Esophagus mucosa (tissue), 1 donor: ENCODE data around the gene RPL28. TPM values are rescaled to one million over a fixed set of nuclear protein-coding genes. Genes with fewer than 3 reads are reported as not detected.

Source experiments
- ATAC-seq: fragments of 200-7000 bp; cut with Tn5 transposase; one replicate; pipeline ENCODE4 v1.9.1; 2020
- total RNA-seq: library from RNA; stranded (reverse); gene quantifications from one replicate; pipeline ENCODE4 v1.2.4, GENCODE V29; 2023
- donor health status: DM: yes; HTN: yes; CAD: no.

The RPL28 gene
- 1,895 TPM for total RNA-seq

DNA sequence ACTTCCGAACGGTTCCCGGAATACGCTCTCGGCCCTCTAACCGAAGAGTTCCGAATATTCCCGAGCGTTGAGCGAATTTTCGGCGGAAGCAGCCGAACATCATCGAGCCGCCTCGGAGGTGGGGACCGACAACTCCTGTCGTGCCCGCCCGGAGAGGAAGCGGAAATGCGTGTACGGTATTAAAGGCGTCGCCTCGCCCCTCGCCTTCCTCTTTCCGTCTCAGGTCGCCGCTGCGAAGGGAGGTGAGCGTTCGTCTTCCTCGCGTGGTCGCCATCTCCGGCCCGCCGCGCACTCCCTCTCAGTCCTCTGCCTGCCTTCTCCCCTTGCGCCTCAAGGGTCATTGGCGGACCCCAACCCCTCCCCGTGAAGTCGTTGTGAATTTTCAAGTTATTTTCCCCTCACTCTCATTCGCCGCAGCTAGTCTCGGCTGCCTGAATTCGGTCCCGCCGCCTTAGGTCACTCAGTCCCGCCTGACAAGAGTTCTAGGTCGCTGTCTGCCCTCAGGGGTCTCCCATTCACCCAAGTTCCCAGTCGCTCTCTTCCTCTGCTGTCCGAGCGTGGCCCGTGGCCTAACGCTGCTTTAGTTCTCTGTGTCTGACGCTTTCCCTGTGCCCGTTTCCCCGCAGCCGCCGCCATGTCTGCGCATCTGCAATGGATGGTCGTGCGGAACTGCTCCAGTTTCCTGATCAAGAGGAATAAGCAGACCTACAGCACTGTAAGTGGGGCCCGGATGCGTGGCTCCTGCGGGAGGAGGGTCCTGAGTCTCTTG, at the start of gene RPL28:
Gene RPL28, plus strand, starts transcription at position 209 of the 769 bp plus-strand sequence. Its CDS starts 426 bp downstream, at position 635.
- ATAC-seq = peak; percentile 81

- no peak for ATAC-seq
These were observed 49.6 kb upstream of the RPL28 start for GRCh38 chr19:55336101-55336500.

DNA sequence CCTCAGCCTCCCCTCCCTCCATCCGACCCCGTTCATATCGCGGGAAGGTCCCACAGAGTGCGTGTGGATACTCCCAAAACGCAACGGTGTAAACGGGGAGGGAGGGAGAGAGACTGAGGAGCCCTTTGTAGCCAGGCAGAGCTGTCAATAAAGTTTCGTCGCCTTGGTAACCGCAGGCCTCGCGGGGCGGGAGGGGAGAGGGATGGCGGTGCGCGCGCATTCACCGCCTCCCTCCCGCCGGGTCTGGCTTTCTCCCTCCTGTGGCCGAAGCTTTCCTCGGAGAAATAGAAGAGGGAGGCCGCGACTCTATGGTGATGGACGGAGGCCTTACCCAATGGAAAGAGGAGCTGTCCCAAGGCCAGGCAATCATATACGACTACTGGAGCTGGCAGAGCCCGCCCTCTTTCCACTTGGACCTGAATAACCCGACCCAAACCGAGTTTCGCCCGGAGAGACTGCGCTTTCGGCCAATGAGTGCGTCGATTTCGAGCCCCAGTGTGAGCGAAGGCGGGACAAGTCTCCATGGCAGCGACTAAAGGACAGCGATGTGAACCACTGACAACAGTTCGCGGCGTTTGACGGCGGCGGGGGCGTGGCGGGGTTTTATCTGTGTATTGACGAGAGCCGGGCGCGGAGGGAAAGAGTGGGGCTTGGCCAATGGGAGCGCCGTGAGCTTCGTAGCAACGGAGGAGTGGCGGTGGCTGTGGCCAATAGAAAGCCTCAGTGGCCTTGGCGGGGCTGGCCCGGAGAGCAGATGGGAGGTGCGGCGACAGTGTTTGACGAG, 46.4 kb upstream of the RPL28 start, which contains the start of gene KMT5C:
Gene KMT5C, plus strand, starts transcription at position 772 of the 784 bp plus-strand sequence. CDS start 2,061 bp downstream, outside the sequence.
- peak; percentile 91 for ATAC-seq

- ATAC-seq = peak; percentile 2
These were observed 45.6 kb upstream of the RPL28 start for GRCh38 chr19:55339889-55340783.

GRCh38 chr19:55340784-55341147, 45.0 kb upstream of the RPL28 start:
- no peak for ATAC-seq

DNA sequence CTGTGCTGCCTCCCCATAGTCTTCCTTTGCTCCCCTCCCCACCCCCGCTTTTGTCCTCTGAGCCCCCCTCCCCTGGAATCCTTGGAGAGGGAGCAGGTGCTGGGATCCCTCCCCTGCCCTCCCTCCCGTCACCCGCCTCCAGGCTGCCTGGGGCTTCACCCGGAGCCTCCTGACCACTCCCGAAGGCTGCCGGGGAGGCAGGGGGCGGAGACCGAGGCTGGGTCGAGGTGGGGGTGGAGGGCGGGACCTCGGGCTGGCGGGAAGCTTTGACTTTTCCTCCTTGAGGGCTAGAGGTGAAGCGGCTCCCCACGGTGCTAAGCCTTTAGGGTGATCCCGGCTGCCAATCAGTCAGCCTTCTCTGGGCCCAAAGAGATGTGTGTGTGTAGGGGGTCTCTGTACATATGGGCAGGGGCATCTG, 44.6 kb upstream of the RPL28 start:
- no peak for ATAC-seq

DNA sequence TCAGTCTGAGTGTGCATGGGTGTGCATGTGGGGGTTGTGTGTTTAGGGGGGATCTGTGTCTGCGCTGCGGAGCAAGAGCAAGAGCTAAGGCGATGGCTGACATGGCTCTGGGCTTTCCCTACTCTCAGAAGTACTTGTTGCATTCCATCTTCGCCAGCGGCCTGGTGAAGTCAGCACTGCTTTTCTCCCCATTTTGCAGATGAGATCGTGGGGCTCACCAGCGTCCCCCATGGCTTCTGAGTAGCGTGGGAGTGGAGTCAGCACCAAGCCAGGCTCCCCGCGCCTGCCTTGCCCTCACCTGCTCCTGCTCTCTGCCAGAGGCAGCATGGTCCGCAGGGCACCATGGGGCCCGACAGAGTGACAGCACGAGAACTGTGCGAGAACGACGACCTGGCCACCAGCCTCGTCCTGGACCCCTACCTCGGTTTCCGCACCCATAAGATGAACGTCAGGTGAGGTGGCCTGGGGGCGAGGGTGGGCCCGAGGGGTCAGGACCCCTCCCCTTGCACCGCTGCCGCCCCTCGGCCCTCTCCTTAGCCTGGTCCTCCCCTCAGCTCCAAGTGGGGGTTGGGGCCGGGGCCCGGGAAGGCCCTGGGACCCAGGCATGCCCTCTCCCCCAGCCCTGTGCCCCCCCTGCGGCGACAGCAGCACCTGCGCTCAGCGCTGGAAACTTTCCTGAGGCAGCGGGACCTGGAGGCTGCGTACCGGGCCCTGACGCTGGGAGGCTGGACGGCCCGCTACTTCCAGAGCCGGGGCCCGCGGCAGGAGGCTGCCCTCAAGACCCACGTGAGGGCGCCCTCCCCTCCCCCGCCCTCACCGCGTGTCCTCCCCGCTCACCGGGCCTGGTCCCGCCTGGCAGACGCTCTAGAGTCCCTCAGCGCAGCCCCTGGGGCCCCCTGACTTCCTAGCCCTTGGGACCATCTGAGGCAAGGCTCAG, 43.9 kb upstream of the RPL28 start:
- no peak for ATAC-seq

GRCh38 chr19:55344444-55344843, 41.3 kb upstream of the RPL28 start:
- ATAC-seq = no peak

- no peak for ATAC-seq
These were observed 40.5 kb upstream of the RPL28 start for GRCh38 chr19:55345101-55345817.

DNA sequence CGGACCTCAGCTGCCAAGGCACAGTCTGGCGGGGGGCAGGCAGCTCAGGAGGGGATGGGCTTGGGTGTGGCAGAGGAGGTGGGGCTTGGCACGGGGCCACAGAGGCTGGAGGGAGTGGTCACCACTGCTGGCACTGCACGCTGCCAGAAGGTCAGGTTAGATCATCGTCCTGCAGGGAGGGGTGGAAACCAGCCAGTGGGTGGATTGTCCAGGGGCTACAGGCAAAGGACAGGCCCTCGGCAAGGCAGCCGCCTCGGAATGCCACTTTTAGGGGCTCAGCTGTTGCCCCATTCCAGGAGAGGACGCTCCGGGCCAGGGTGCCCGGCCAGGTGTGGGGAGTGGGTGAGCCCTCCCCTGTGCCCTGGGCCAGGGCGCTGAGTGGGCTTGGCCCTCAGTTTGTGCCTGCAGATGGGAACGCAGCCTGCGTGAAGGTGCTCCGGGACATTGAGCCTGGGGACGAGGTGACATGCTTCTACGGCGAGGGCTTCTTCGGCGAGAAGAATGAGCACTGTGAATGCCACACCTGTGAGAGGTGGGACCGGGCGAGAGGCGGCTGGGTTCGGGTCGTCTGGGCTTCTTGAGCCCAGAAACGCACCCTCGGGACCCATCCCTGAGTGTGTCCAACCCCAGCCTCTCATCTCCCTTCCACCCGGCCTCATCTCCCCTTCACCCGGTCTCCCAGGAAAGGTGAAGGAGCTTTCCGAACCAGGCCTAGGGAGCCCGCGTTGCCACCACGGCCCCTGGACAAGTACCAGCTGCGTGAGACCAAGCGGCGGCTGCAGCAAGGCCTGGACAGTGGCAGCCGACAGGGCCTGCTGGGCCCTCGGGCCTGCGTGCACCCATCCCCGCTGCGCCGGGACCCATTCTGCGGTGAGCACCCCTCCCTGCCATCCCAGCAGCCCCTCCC, 39.7 kb upstream of the RPL28 start:
- peak; percentile 2 for ATAC-seq

- ATAC-seq = no peak
These were observed 38.8 kb upstream of the RPL28 start for GRCh38 chr19:55346725-55347441.

- no peak for ATAC-seq
These were observed 38.2 kb upstream of the RPL28 start for GRCh38 chr19:55347442-55348009.

- ATAC-seq = no peak
These were observed 37.3 kb upstream of the RPL28 start for GRCh38 chr19:55348317-55349034.

DNA sequence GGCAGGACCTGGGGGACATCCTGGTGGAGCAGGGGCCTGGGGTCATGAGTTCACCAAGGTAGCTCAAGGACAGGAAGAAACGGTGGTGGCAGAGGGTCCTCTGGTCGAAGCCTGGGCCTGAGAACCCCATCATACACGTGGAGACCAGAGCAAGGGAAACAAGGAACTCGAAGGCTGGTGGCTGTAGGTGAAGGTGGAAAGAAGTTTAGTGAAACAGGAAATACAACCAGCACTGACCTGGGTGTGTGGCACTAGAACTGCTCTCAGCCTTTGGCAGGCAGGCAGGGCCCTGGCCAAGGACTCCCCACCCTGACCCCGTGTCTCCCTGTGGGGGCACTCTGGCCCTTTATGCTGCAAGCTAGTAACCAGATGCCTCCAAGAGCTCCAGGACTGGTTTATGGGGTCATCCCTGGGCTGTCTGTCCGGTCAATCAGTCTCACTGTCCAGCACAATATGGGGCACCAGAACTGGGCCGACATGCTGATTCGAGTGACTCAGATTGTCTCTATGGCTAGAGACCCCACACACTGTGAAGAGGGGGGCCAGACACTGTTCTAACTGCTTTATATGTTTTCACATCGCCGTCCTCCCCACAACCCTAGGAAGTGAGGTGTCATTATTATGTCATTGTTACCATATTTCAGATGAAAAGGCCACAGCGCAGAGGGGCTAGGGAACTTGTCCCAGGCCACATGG, 35.0 kb upstream of the RPL28 start:
- ATAC-seq = no peak

- peak; percentile 35 for ATAC-seq
These were observed 33.7 kb upstream of the RPL28 start for GRCh38 chr19:55352040-55352439.

GRCh38 chr19:55352549-55353145, 33.1 kb upstream of the RPL28 start:
- ATAC-seq = no peak

GRCh38 chr19:55353356-55353802, 32.4 kb upstream of the RPL28 start:
- no peak for ATAC-seq
